Loucy (cell line): ENCODE results near the gene MACROD2.

ENCODE experiments used
- H2AFZ ChIP-seq: fragments of 200-600 bp; sonication (generic); 2 replicates; pipeline ENCODE4 v1.6.0; 2016; ENCODE audit warnings: antibody characterized with exemption, mild to moderate bottlenecking, low read length, moderate library complexity
- H3F3A ChIP-seq: fragments of 200-600 bp; 2 replicates; pipeline ENCODE4 v1.6.0; 2016; ENCODE audit warnings: antibody characterized with exemption, low read depth, mild to moderate bottlenecking
- H3K27me3 ChIP-seq: fragments of 200-600 bp; sonication (generic); 2 replicates; pipeline ENCODE4 v1.6.1; 2014; ENCODE audit warnings: low read length, mild to moderate bottlenecking; ENCODE audit not compliant: insufficient read depth, poor library complexity, severe bottlenecking
- H3K36me3 ChIP-seq: fragments of 200-600 bp; sonication (generic); 2 replicates; pipeline ENCODE4 v1.6.1; 2016; ENCODE audit warnings: low read length; ENCODE audit not compliant: insufficient read depth
- H3K4me1 ChIP-seq: fragments of 200-600 bp; sonication (generic); 2 replicates; pipeline ENCODE4 v1.5.1; 2014; ENCODE audit warnings: low read length, mild to moderate bottlenecking; ENCODE audit not compliant: insufficient read depth, poor library complexity, severe bottlenecking
- H3K4me2 ChIP-seq: fragments of 200-600 bp; sonication (generic); 2 replicates; pipeline ENCODE4 v1.6.0; 2014; ENCODE audit warnings: antibody characterized with exemption, low read length, low read depth, mild to moderate bottlenecking; ENCODE audit not compliant: poor library complexity, severe bottlenecking
- H3K4me3 ChIP-seq: fragments of 200-600 bp; sonication (generic); 2 replicates; pipeline ENCODE4 v1.5.1; 2014; ENCODE audit warnings: low read length, mild to moderate bottlenecking, mixed read lengths; ENCODE audit not compliant: poor library complexity, severe bottlenecking
- H3K79me2 ChIP-seq: fragments of 200-600 bp; sonication (generic); 2 replicates; pipeline ENCODE4 v1.6.1; 2014; ENCODE audit warnings: low read length; ENCODE audit not compliant: insufficient read depth
- H3K9ac ChIP-seq: fragments of 200-600 bp; sonication (generic); 2 replicates; pipeline ENCODE4 v1.6.0; 2014; ENCODE audit warnings: mild to moderate bottlenecking, low read depth, low read length, moderate library complexity; ENCODE audit not compliant: poor library complexity, severe bottlenecking
- H3K9me2 ChIP-seq: fragments of 200-600 bp; sonication (generic); replicated peaks from 2 replicates; pipeline ENCODE4 v1.6.1; 2016; ENCODE audit warnings: low read depth, low read length, mixed read lengths
- H3K9me3 ChIP-seq: fragments of 200-600 bp; sonication (generic); 2 replicates; pipeline ENCODE4 v1.6.1; 2014; ENCODE audit warnings: mild to moderate bottlenecking, antibody characterized with exemption, low read length, low read depth; ENCODE audit not compliant: insufficient read depth
- H4K20me1 ChIP-seq: fragments of 200-600 bp; sonication (generic); 2 replicates; pipeline ENCODE4 v1.6.0; 2014; ENCODE audit warnings: antibody characterized with exemption, low read length, mild to moderate bottlenecking; ENCODE audit not compliant: insufficient read depth, poor library complexity, severe bottlenecking
- EZH2phosphoT487 ChIP-seq: fragments of 200-600 bp; IDR thresholded peaks from 2 replicates; pipeline ENCODE4 v1.6.1; 2018; ENCODE audit warnings: antibody characterized with exemption, mild to moderate bottlenecking, moderate library complexity, borderline replicate concordance
- TF ChIP-seq, protein P1 (sequence below): fragments of 200-600 bp; sonication (generic); conservative IDR thresholded peaks from 2 replicates; pipeline ENCODE4 v1.5.1; 2014; ENCODE audit warnings: mild to moderate bottlenecking, antibody characterized with exemption, low read length

MACROD2 gene

DNA sequence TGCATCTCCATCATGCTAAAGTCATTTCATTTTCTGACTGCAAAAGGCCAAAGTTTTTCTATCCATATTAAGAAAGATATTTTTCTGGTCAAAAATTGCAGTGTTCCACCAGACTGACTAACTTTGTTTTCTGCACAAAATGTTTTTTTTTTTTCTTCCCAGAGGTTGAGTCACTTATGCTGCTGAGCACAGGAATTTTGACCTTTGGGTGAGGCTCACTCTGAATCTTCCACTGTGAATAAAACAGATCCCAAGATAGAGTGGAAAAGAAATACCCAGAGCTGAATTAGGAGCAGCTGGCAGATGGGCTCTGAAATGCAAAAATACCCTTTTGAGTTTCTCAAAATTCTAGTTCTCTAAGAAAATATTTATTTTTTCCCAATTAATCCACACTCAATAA, 1581.1 kb downstream of the MACROD2 start:
- Histone ChIP-seq H3F3A (no peaks in the 10 kb centered on the region), H3K27me3 (no peaks in the 10 kb centered on the region), H3K79me2 (no peaks in the 10 kb centered on the region), H2AFZ (no peak overlapping the region), H3K9me2 (no peaks in the 10 kb centered on the region), H3K4me1 (no peaks in the 10 kb centered on the region), H3K9ac (no peak overlapping the region), H3K4me2 (no peak overlapping the region), H4K20me1 (no peaks in the 10 kb centered on the region), H3K9me3 (no peaks in the 10 kb centered on the region), H3K36me3 (no peaks in the 10 kb centered on the region), H3K4me3 (no peak overlapping the region)
- TF ChIP-seq EZH2phosphoT487, result no peak
- TF ChIP-seq, protein P1, sequence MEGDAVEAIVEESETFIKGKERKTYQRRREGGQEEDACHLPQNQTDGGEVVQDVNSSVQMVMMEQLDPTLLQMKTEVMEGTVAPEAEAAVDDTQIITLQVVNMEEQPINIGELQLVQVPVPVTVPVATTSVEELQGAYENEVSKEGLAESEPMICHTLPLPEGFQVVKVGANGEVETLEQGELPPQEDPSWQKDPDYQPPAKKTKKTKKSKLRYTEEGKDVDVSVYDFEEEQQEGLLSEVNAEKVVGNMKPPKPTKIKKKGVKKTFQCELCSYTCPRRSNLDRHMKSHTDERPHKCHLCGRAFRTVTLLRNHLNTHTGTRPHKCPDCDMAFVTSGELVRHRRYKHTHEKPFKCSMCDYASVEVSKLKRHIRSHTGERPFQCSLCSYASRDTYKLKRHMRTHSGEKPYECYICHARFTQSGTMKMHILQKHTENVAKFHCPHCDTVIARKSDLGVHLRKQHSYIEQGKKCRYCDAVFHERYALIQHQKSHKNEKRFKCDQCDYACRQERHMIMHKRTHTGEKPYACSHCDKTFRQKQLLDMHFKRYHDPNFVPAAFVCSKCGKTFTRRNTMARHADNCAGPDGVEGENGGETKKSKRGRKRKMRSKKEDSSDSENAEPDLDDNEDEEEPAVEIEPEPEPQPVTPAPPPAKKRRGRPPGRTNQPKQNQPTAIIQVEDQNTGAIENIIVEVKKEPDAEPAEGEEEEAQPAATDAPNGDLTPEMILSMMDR, result no peak

DNA sequence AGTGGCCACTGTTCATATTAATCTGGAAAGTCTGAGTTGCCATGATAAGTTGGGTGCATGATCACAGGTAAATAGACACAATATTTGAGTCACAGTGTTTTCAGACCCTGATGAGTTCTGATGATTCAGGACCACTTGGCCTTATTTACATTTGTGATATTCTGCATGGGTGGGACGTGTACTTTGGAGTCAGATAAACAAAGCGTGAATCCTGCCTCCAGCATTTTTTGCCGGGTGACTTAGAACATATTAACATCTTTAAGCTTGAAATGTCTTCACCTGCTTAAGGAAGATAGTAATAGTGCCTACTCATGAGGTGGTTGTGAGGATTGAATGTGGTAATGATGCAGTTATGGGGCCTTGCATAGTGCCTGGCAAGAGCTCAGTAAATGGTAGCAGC, 1582.8 kb downstream of the MACROD2 start:
- no peak overlapping the region for H3K9ac ChIP-seq
- H3K9me2 ChIP-seq, result no peaks in the 10 kb centered on the region
- H3K4me1 ChIP-seq, result no peaks in the 10 kb centered on the region
- no peaks in the 10 kb centered on the region for H3K79me2 ChIP-seq
- H3K27me3 ChIP-seq, result no peaks in the 10 kb centered on the region
- H3K9me3 ChIP-seq, result no peaks in the 10 kb centered on the region
- TF ChIP-seq, protein P1, result no peak
- no peak for TF ChIP-seq EZH2phosphoT487
- no peaks in the 10 kb centered on the region for H4K20me1 ChIP-seq
- no peaks in the 10 kb centered on the region for H3K36me3 ChIP-seq
- H3F3A ChIP-seq, result no peaks in the 10 kb centered on the region
- no peak overlapping the region for H3K4me3 ChIP-seq
- H2AFZ ChIP-seq, result no peak overlapping the region
- no peak overlapping the region for H3K4me2 ChIP-seq

DNA sequence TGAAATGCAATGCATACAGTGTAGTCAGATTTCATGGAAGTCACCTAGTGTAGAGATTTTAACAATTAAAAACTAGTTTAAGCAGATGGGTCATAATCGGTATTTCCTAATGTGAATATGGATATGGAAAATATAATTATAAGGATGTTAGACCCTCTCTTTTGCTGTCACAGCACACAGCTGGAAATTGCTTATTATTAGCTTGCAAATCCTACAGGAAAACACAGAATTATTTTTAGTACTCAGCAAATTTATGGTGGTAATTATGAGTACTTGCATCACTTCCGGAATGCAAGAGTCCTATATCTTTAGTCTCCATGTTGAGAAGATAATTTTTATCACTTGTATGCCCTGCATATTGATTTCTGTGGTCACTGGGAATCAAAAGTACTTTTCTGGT, 1584.4 kb downstream of the MACROD2 start:
- Histone ChIP-seq H3F3A (no peaks in the 10 kb centered on the region), H3K4me1 (no peaks in the 10 kb centered on the region), H3K4me3 (no peak overlapping the region), H3K9me2 (no peaks in the 10 kb centered on the region), H3K79me2 (no peaks in the 10 kb centered on the region), H3K4me2 (no peak overlapping the region), H3K27me3 (no peaks in the 10 kb centered on the region), H2AFZ (no peak overlapping the region), H3K36me3 (no peaks in the 10 kb centered on the region), H3K9me3 (no peaks in the 10 kb centered on the region), H4K20me1 (no peaks in the 10 kb centered on the region), H3K9ac (no peak overlapping the region)
- TF ChIP-seq, protein P1, result no peak
- TF ChIP-seq EZH2phosphoT487, result no peak
